Neural progenitor cell (in vitro differentiated cells): Measurements from ENCODE around the gene HOXA13. TPM values are rescaled to one million over a fixed set of nuclear protein-coding genes. Genes with fewer than 3 reads are reported as not detected.

Source experiments
- DNase-seq: peaks from one replicate; pipeline ENCODE4 v3.0.0-alpha.2; 2016; ENCODE audit warnings: low spot score
- H2AFZ ChIP-seq: fragments of 200-600 bp; sonication (generic); replicated peaks from 2 replicates; pipeline ENCODE4 v1.6.1; 2016; ENCODE audit warnings: antibody characterized with exemption
- H3F3A ChIP-seq: fragments of 200-600 bp; sonication (generic); 2 replicates; pipeline ENCODE4 v1.6.1; 2016; ENCODE audit warnings: antibody characterized with exemption, low read depth
- H3K27ac ChIP-seq: fragments of 200-600 bp; sonication (generic); 2 replicates; pipeline ENCODE4 v1.5.1; 2016; ENCODE audit warnings: mild to moderate bottlenecking
- H3K27me3 ChIP-seq: fragments of 200-600 bp; sonication (generic); 2 replicates; pipeline ENCODE4 v1.6.1; 2016; ENCODE audit warnings: mild to moderate bottlenecking, moderate library complexity
- H3K36me3 ChIP-seq: fragments of 200-600 bp; sonication (generic); 2 replicates; pipeline ENCODE4 v1.5.1; 2016
- H3K4me1 ChIP-seq: fragments of 200-600 bp; sonication (generic); 2 replicates; pipeline ENCODE4 v1.6.1; 2016; ENCODE audit warnings: mixed run types
- H3K4me2 ChIP-seq: fragments of 200-600 bp; sonication (generic); 2 replicates; pipeline ENCODE4 v1.6.1; 2016
- H3K4me3 ChIP-seq: fragments of 200-600 bp; sonication (generic); 2 replicates; pipeline ENCODE4 v1.5.1; 2016
- H3K79me2 ChIP-seq: fragments of 200-600 bp; sonication (generic); 2 replicates; pipeline ENCODE4 v1.6.1; 2016; ENCODE audit warnings: low read depth
- H3K9ac ChIP-seq: fragments of 200-600 bp; sonication (generic); 2 replicates; pipeline ENCODE4 v1.6.1; 2016
- H3K9me3 ChIP-seq: fragments of 200-600 bp; sonication (generic); 2 replicates; pipeline ENCODE4 v1.5.1; 2016; ENCODE audit warnings: low read depth
- H4K20me1 ChIP-seq: fragments of 200-600 bp; sonication (generic); 2 replicates; pipeline ENCODE4 v1.6.1; 2016; ENCODE audit warnings: low read depth
- H3K27ac Mint-ChIP-seq: 3 replicates; pipeline ENCODE4 v1.8.0; 2021; ENCODE audit warnings: mixed read lengths
- H3K27me3 Mint-ChIP-seq: 2 replicates; pipeline ENCODE4 v1.8.0; 2022; ENCODE audit warnings: low read depth, mild to moderate bottlenecking, inconsistent platforms, moderate library complexity, mixed read lengths; ENCODE audit not compliant: insufficient read depth
- H3K36me3 Mint-ChIP-seq: 3 replicates; pipeline ENCODE4 v1.8.0; 2021; ENCODE audit warnings: mixed read lengths
- H3K4me1 Mint-ChIP-seq: 3 replicates; pipeline ENCODE4 v1.8.0; 2021; ENCODE audit warnings: mixed read lengths
- H3K4me3 Mint-ChIP-seq: 3 replicates; pipeline ENCODE4 v1.8.0; 2021; ENCODE audit warnings: mild to moderate bottlenecking, moderate library complexity, mixed read lengths
- H3K9me3 Mint-ChIP-seq: 3 replicates; pipeline ENCODE4 v1.8.0; 2020; ENCODE audit warnings: mixed read lengths
- EZH2 ChIP-seq: fragments of 200-600 bp; sonication (generic); IDR thresholded peaks from 2 replicates; pipeline ENCODE4 v1.6.1; 2017; ENCODE audit warnings: antibody characterized with exemption, mild to moderate bottlenecking, moderate library complexity
- EZH2phosphoT487 ChIP-seq: fragments of 200-600 bp; sonication (generic); IDR thresholded peaks from 2 replicates; pipeline ENCODE4 v1.6.1; 2017; ENCODE audit warnings: antibody characterized with exemption
- total RNA-seq: library from RNA; depleted of rRNA; stranded (reverse); fragments of >200 nt; gene quantifications from 2 replicates; pipeline ENCODE4 v1.2.3, GENCODE V29; 2015; ENCODE audit warnings: low replicate concordance
- TF ChIP-seq, protein P1 (sequence below): fragments of 200-600 bp; sonication (generic); IDR thresholded peaks from 2 replicates; pipeline ENCODE4 v1.5.1; 2017; ENCODE audit warnings: antibody characterized with exemption, mild to moderate bottlenecking

The HOXA13 gene
- total RNA-seq, 1 donor from 2014 or later, result not detected

DNA sequence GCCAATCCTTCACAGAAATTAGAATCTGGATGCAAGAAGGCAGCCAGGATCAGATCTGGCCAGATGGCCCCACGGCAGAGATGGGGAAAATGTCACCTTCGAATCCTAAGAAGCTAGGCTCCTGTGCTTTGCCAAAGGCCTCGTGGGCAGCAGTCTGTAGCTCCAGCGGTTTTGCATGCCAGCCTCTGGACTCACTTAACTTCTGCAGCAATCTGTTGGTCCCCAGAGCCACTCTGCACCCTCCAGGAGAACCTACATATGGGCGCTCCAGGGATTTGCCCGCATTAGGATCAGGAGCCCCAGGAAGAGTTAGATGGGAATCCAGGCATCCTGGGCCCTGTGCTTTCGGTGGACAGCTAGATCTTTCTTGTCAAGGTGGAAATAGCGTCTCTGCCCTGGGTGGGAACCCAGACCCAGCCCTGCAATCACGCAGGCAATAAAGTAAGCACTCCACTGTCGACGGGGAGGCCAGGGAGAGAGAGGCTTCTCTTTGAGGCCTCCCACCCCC, 10.1 kb upstream of the HOXA13 start:
- no peak overlapping the region for H3K27ac ChIP-seq
- Mint-ChIP-seq H3K27me3 (peaks cover 95% of the 10 kb centered on the region), H3K36me3 (no peaks in the 10 kb centered on the region), H3K4me1 (peaks cover 6% of the 10 kb centered on the region), H3K4me3 (peak overlapping the region; percentile 69), H3K9me3 (peaks cover 8% of the 10 kb centered on the region), H3K27ac (no peak overlapping the region)
- H3F3A ChIP-seq, result peaks cover 9% of the 10 kb centered on the region
- TF ChIP-seq, protein P1, sequence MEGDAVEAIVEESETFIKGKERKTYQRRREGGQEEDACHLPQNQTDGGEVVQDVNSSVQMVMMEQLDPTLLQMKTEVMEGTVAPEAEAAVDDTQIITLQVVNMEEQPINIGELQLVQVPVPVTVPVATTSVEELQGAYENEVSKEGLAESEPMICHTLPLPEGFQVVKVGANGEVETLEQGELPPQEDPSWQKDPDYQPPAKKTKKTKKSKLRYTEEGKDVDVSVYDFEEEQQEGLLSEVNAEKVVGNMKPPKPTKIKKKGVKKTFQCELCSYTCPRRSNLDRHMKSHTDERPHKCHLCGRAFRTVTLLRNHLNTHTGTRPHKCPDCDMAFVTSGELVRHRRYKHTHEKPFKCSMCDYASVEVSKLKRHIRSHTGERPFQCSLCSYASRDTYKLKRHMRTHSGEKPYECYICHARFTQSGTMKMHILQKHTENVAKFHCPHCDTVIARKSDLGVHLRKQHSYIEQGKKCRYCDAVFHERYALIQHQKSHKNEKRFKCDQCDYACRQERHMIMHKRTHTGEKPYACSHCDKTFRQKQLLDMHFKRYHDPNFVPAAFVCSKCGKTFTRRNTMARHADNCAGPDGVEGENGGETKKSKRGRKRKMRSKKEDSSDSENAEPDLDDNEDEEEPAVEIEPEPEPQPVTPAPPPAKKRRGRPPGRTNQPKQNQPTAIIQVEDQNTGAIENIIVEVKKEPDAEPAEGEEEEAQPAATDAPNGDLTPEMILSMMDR, result no peak
- TF ChIP-seq EZH2 (no peak), EZH2phosphoT487 (no peak)
- no peak for DNase-seq
- H2AFZ ChIP-seq, result no peak overlapping the region
- H3K9ac ChIP-seq, result no peak overlapping the region
- peaks cover 20% of the 10 kb centered on the region for H3K4me1 ChIP-seq
- H3K79me2 ChIP-seq, result no peaks in the 10 kb centered on the region
- no peak overlapping the region for H3K4me3 ChIP-seq
- H3K27me3 ChIP-seq, result peaks cover 100% of the 10 kb centered on the region
- H3K9me3 ChIP-seq, result no peaks in the 10 kb centered on the region
- H4K20me1 ChIP-seq, result peaks cover 96% of the 10 kb centered on the region
- no peak overlapping the region for H3K4me2 ChIP-seq
- H3K36me3 ChIP-seq, result no peaks in the 10 kb centered on the region

DNA sequence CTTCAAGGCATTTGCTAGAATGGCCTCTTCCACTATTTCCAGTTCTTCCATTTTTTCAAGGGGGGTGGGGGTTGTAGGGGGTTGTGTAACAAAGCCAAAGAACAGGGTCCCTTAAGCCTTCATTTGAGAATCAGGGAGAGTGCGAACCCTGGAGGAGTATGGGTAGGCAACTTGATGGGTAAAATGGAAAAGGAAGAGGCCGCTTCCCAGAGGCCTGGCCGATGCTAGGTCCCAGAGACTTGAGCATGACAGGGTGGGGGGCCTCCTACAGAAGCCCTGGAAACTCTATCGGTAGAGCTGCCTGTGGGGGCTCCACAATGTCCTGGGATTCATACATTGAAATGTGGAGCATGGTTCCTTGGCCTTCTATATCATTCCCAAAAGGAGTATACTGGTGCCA, 9.1 kb upstream of the HOXA13 start:
- H3K27me3 Mint-ChIP-seq, result peaks cover 95% of the 10 kb centered on the region
- peaks cover 8% of the 10 kb centered on the region for H3K9me3 Mint-ChIP-seq
- Histone ChIP-seq H3F3A (peaks cover 9% of the 10 kb centered on the region), H3K27me3 (peaks cover 100% of the 10 kb centered on the region), H2AFZ (no peak overlapping the region), H4K20me1 (peaks cover 96% of the 10 kb centered on the region), H3K4me3 (no peak overlapping the region), H3K4me2 (no peak overlapping the region), H3K79me2 (no peaks in the 10 kb centered on the region), H3K4me1 (peaks cover 20% of the 10 kb centered on the region), H3K36me3 (no peaks in the 10 kb centered on the region), H3K27ac (no peak overlapping the region), H3K9me3 (no peaks in the 10 kb centered on the region), H3K9ac (no peak overlapping the region)
- no peak overlapping the region for H3K4me3 Mint-ChIP-seq
- H3K36me3 Mint-ChIP-seq, result no peaks in the 10 kb centered on the region
- no peak overlapping the region for H3K27ac Mint-ChIP-seq
- no peak for DNase-seq
- no peak for TF ChIP-seq EZH2phosphoT487
- TF ChIP-seq, protein P1, result no peak
- no peak for TF ChIP-seq EZH2
- peaks cover 6% of the 10 kb centered on the region for H3K4me1 Mint-ChIP-seq

DNA sequence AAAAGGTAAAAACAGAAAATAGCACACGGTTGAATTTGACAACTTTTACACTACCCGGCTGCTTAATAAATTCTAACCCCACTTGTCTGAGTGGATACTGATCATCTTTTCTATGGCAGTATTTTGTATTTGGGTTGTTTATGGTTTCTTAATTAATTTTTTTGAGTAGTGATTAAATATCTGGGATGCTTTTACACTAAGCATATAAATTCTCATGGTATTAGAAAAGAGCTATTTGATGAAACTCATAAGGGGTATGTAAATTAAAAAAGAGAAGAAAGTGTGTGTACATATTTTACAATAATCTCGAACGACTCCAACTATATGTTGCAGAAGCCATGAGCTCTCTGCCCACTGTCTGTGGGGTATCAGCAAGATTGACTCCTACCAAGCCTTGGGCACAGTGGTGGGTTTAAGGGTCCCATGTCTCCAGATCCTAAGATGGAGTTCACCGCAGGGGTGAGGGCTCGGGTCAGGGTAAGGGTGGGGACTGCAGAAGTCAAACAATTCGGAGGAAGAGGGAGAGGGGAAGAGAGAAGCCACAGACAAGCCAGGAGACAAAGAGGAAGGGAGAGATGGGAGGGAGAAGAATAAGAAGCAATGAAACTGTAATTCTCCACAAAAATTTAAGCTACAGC, 7.6 kb upstream of the HOXA13 start:
- Histone ChIP-seq H2AFZ (no peak overlapping the region), H4K20me1 (peaks cover 96% of the 10 kb centered on the region), H3K79me2 (no peaks in the 10 kb centered on the region), H3K4me1 (peaks cover 11% of the 10 kb centered on the region), H3K4me2 (peak overlapping the region; percentile 7), H3K9ac (no peak overlapping the region), H3K36me3 (no peaks in the 10 kb centered on the region), H3K27ac (no peak overlapping the region), H3K4me3 (no peak overlapping the region), H3K9me3 (no peaks in the 10 kb centered on the region), H3F3A (peaks cover 9% of the 10 kb centered on the region), H3K27me3 (peaks cover 100% of the 10 kb centered on the region)
- Mint-ChIP-seq H3K27me3 (peaks cover 95% of the 10 kb centered on the region), H3K4me1 (peaks cover 6% of the 10 kb centered on the region), H3K9me3 (peaks cover 8% of the 10 kb centered on the region), H3K36me3 (no peaks in the 10 kb centered on the region), H3K27ac (no peak overlapping the region), H3K4me3 (no peak overlapping the region)
- no peak for DNase-seq
- TF ChIP-seq, protein P1, result no peak
- TF ChIP-seq EZH2phosphoT487 (no peak), EZH2 (peak; percentile 15)
